NCI-H2171 treated with DMSO at 0.1 percent for 48 hours (cell line): ENCODE results near the gene PHF13.

Source experiments
- DNase-seq: peaks from one replicate; lab custom pipeline; 2025; lab: John Stamatoyannopoulos, UW

Gene PHF13

DNA sequence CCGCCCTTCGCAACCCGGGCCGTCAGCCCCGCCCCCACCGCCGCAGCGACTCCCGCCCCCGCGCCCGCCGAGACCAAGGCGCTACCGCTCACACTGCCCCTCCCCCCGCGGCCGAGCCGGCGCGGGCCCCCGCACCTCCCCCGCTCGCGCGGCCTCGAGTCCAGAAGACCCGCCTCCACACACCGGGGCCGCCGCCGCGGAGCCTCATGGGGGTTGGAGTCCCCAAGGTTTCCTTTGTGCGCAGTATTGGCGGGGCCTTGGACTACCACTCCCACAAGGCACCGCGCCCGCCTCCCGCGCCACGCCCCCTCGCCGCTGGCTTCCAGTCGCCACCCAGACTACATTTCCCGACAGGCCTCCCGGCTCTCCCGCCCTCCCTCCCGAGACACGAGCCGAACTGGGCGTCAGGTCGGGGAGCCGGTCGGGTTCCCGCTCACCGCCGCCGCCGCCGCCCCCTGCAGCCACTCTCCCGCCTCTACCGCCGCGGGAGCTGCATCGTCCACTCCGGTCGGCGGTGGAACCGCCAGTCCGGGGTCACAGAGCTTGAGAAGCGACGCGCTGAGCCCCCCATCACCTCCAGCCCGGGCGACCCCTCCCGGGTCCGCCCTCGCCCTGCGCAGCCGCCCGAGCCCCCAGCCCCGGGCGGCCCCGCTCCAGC is at the start of gene PHF13:
PHF13 (plus strand) TSS at position 371 of the 658 bp plus-strand sequence. CDS start 336 bp downstream, outside the sequence.
- peak; percentile 98 for DNase-seq

DNA sequence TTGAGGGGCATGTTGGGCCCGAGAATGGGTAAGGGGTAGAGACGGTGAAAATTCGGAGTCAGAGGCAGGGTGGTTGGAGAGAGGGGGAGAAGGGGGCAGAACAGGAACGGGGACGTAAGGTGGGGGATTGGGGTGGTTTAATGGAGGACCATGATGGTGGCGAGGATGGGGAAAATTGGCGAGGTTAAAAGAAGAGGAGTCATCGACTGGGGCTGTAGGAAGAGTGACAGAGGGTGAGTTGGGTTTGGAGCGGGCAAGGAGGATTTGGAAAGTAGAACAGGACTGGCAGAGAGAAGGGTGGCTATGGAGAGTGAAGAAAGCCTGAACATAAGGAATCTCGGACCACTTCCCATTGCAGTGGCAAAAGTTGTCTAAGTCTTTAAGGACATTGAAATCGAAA is 44.5 kb upstream of the PHF13 start:
- no peak for DNase-seq

DNA sequence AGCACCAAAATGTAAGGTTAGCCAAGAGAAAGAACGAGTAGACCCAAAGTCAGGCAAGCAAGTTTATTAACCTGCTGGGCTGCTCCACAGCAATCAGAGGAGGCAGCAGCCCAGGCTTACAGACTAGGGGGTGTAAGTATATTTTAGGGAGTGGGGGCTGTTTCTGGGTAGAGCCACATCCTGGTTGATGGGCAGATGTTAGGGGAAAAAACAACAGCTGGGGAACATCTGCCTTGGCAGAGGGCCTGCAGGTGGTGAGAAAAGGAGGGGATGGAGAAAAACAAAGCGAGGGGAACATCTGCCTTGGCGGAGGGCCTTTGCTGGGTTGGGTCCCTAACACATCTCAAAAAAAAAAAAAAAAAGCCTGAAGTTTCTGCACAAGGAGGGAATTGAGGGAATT is 43.4 kb upstream of the PHF13 start:
- DNase-seq, result peak; percentile 59

DNA sequence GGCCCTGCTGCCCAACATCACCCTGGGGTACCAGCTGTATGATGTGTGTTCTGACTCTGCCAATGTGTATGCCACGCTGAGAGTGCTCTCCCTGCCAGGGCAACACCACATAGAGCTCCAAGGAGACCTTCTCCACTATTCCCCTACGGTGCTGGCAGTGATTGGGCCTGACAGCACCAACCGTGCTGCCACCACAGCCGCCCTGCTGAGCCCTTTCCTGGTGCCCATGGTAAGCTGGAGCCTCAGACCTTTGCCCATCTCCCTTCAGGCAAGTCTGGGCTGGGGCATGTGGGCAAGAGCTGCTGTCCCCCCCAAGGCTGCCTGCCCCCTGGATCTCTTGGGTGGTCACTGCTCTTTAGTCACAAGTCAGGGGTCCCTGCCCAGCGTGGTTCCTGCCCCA is 42.5 kb upstream of the PHF13 start:
- DNase-seq, result no peak

DNA sequence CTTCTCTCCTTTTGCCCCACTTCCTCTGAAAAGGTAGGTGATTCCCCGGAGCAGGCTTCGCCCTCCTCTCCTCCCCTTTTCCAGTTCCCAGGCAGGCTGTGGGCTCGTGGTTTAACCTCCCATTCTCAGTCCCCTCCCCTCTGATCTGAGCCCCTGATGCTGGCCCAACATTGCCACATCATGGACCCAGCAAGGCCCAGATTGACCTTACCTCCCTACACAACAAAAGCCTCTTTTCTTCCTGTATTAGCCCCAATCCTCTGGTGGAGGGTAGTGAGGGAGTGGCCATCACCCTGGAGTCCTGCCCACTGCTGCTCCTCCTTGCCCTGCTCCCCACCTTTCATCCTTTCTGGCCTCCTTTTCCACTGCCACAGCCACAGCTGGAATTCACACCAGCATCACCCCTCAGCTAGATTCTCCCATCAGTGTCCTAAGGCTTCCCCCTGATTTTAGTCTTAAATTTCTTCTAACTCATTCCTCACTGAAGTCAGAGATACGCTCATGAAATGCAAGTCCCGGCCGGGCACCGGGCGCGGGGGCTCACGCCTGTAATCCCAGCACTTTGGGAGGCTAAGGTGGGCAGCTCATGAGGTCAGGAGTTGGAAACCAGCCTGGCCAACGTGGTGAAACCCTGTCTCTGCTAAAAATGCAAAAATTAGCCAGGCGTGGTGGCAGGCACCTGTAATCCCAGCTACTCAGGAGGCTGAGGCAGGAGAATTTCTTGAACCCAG is 40.7 kb upstream of the PHF13 start:
- no peak for DNase-seq

DNA sequence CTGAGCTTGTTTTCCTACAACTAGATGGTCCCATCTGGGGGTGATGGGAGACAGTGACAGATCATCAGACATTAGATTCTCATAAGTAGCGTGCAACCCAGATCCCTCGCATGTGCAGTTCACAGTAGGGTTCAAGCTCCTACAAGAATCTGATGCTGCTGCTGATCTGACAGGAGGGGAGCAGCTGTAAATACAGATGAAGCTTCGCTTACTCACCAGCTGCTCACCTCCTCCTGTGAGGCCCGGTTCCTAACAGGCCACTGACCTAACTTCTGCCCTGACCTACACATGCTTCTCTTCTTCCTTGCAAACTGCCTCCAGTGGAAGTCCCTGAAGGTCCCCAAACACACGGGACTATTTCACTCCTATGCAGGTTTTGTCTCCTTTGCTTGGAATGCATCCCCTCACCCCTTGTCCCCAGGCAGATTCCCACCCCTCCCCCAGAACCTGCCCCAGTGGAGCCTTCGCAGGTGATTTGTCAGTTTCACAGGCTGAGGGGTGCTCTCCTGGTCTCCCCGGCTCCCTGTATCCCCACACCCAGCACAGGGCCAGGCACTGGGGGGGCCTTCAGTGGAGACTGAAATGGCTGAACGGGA is 39.4 kb upstream of the PHF13 start:
- DNase-seq, result peak; percentile 49

DNA sequence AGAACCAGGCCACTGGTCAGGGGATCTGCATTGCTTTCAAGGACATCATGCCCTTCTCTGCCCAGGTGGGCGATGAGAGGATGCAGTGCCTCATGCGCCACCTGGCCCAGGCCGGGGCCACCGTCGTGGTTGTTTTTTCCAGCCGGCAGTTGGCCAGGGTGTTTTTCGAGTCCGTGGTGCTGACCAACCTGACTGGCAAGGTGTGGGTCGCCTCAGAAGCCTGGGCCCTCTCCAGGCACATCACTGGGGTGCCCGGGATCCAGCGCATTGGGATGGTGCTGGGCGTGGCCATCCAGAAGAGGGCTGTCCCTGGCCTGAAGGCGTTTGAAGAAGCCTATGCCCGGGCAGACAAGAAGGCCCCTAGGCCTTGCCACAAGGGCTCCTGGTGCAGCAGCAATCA is 38.7 kb upstream of the PHF13 start:
- no peak for DNase-seq

DNA sequence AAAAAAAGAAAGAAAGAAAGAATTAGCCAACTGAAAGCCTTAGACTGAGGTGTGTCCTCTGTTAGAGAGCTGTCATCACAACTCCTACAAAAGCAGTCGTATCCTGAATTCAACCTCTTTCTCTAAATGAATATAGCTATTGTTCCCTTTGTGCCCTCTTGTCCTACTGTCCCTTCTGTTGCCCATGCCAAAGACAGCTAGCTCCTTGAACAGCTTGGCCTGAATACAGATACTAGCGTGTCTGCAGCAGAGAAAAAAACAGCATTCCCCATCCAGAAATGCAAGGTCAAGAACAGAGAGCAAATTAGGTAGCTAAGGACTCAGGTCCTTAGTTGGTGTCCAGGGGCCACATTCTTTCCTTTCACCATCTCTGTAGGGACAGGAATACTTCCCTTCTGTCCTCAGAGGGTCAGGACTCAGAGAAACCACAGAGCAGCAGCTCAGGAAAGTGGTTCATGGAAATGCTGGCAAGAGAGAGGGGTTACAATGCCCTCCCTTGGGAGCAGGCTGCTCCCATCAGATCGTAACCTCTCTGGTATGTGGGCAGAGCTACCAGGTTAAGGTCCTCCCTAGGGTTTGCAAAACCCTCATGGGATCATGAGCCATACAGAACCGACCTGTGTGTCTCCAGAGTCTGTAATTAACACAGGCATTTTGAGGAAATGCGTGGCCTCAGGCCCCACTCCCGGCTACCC is 35.6 kb upstream of the PHF13 start:
- no peak for DNase-seq

DNA sequence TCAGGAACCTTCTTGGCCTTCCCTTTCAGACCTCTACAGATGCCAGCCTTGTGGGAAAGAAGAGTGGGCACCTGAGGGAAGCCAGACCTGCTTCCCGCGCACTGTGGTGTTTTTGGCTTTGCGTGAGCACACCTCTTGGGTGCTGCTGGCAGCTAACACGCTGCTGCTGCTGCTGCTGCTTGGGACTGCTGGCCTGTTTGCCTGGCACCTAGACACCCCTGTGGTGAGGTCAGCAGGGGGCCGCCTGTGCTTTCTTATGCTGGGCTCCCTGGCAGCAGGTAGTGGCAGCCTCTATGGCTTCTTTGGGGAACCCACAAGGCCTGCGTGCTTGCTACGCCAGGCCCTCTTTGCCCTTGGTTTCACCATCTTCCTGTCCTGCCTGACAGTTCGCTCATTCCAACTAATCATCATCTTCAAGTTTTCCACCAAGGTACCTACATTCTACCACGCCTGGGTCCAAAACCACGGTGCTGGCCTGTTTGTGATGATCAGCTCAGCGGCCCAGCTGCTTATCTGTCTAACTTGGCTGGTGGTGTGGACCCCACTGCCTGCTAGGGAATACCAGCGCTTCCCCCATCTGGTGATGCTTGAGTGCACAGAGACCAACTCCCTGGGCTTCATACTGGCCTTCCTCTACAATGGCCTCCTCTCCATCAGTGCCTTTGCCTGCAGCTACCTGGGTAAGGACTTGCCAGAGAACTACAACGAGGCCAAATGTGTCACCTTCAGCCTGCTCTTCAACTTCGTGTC is 34.7 kb upstream of the PHF13 start:
- no peak for DNase-seq

DNA sequence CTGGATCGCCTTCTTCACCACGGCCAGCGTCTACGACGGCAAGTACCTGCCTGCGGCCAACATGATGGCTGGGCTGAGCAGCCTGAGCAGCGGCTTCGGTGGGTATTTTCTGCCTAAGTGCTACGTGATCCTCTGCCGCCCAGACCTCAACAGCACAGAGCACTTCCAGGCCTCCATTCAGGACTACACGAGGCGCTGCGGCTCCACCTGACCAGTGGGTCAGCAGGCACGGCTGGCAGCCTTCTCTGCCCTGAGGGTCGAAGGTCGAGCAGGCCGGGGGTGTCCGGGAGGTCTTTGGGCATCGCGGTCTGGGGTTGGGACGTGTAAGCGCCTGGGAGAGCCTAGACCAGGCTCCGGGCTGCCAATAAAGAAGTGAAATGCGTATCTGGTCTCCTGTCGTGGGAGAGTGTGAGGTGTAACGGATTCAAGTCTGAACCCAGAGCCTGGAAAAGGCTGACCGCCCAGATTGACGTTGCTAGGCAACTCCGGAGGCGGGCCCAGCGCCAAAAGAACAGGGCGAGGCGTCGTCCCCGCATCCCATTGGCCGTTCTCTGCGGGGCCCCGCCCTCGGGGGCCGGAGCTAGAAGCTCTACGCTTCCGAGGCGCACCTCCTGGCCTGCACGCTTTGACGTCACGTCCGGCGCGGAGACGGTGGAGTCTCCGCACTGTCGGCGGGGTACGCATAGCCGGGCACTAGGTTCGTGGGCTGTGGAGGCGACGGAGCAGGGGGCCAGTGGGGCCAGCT is 34.0 kb upstream of the PHF13 start, which contains the start of gene ZBTB48:
ZBTB48 (plus strand) TSS at position 621 of the 745 bp plus-strand sequence. CDS start 616 bp downstream, outside the sequence.
- DNase-seq, result peak; percentile 95

DNA sequence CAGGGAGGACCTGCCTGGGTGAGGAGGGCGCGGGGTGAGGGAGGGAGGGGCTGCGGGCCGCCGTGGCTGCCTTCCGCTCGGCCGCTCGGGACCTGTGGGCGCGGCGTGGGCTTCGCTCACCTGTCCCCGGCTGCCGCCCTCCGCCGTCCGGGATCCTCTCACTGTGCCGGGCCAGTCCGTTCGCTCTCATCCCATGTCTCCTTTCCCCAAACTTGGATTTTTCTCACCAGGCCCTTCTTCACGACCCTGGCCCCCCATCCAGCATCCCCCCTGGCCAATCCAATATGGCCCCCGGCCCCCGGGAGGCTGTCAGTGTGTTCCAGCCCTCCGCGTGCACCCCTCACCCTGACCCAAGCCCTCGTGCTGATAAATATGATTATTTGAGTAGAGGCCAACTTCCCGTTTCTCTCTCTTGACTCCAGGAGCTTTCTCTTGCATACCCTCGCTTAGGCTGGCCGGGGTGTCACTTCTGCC is 33.4 kb upstream of the PHF13 start:
- no peak for DNase-seq

DNA sequence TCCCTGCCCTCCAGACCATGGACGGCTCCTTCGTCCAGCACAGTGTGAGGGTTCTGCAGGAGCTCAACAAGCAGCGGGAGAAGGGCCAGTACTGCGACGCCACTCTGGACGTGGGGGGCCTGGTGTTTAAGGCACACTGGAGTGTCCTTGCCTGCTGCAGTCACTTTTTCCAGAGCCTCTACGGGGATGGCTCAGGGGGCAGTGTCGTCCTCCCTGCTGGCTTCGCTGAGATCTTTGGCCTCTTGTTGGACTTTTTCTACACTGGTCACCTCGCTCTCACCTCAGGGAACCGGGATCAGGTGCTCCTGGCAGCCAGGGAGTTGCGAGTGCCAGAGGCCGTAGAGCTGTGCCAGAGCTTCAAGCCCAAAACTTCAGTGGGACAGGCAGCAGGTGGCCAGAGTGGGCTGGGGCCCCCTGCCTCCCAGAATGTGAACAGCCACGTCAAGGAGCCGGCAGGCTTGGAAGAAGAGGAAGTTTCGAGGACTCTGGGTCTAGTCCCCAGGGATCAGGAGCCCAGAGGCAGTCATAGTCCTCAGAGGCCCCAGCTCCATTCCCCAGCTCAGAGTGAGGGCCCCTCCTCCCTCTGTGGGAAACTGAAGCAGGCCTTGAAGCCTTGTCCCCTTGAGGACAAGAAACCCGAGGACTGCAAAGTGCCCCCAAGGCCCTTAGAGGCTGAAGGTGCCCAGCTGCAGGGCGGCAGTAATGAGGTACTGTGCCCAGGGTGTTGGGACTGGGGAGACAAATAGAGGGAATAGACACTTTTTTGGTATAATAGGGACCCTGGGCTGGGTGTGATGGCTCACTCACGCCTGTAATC is 32.7 kb upstream of the PHF13 start:
- no peak for DNase-seq

DNA sequence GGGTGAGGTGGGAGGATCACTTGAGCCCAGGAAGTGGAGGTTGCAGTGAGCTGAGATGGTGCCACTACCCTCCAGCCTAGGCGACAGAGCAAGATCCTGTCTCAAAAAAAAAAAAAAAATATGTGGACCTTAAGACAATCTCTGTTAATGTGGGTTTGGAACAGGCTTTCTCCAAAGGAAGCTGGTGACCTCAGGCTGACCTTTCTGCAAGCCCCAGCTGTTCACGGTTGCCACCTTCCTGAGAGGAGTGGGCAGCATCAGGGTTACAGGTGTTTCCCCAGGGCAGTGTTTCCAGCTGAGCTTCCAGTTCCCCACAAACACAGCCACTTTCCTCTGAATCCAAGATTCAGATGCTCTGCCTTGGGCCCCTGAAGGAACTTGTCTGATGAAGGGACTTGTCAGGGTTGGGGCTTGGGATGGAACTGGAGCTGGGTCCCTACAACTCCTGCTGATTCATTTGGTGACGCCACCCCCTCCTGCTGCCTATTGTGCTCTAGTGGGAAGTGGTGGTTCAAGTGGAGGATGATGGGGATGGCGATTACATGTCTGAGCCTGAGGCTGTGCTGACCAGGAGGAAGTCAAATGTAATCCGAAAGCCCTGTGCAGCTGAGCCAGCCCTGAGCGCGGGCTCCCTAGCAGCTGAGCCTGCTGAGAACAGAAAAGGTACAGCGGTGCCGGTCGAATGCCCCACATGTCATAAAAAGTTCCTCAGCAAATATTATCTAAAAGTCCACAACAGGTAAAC is 31.8 kb upstream of the PHF13 start:
- DNase-seq, result no peak

DNA sequence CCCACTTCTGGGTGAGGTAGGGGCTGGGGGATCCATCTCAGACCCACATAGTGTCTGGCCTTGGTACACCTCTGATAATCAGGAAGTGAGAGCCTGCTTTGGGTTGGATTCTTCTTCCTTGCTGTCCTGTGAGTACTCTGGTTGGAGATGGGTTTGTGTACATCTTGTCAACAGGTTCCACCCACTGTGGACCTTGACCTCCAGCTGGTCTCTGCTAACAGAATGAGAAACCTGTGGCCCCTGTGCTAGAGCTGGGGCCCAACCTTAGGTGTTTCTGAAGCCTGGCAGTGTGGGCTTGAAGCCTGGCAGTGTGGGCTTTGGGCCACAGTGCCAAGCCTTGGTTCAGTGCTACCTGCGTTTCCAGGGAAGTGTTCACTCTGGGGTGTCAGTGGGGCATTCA is 31.2 kb upstream of the PHF13 start:
- no peak for DNase-seq

DNA sequence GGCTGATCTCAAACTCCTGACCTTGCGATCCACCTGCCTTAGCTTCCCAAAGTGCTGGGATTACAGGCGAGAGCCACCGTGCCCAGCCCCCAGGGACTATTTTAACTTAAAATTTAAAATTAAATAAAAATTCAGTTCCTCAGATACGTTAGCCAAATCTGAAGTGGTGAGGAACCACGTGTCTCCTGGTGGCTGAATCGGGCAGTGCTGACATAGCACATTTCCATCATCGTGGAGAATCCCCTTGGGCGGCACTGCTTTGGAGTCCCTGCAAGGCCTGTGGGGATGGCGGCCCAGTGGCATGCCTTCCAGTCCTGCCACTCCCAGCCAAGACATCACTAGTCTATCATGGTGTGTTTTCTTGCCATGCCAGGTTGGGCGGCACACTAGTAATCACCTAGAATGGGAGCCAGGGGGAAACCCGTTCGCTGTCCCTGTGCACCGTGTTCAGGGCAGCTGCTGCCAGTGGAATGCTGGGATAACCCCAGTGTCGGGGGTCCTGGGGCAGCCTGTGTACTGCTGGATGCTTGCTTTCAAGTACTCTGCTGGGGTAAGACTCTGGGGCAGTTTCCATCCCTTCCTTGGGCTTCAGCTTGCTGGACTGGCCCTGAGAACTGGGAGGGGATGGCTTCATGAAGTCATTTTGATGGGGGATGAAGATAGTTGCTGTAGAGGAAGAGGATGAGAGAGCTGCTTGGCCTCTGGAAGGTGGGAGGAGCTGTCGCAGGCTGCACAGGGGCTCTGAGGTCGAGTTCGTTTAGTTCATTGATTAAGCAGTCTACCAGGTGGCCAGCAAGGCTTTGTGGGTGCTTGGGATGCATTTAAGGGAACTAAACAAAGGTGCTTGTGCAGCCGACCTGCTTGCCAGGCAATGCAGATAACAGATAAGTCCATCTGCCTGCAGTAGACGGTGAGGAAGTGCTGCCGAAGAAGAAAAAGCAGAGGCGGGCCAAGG is 29.1 kb upstream of the PHF13 start:
- DNase-seq, result no peak

DNA sequence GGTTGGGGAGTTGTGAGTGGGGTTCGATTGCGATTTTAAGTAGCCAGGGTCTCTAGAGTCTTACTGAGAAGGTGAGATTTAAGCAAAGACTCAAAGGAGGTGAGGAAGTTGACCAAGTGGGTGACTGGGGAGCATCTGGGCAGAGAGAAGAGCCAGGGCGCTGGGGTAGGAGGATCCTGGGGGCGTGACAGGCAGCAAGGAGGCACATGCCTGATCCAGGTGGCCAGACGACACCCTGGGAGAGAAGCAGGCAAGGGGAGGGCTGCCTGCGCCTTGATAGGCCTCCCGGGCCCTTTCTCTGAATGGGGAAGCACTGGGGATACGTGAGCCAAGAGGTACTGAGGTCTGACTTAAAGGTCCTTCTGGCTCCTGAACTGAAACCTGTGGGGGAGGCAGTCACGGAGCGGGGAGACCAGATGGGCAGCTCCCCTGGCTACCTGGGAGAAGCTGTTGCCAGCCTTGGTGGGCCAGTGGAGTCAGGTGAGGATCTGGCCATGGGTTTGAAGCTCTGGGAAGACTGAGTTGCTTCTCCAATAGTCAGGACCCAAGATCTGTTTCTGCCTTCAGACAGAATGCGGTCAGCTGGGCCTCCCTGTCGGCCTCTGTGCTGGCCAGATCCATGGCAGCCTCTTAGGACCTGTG is 28.3 kb upstream of the PHF13 start:
- peak; percentile 25 for DNase-seq

DNA sequence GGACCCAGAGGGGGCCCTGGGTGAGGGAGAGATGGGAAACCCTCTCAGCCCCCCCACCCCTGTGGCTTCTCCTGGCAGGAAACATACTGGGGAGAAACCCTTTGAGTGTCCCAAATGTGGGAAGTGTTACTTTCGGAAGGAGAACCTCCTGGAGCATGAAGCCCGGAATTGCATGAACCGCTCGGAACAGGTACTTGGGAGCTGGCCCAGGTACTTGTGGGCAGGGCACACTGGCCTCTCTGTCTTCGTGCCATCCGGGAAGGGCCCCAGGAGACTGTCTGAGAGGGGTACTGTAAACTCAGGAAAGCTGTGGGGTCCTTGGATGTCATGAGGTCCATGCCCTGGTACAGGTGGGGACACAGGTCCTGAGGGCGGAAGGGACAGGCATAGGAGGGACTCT is 27.7 kb upstream of the PHF13 start:
- no peak for DNase-seq

DNA sequence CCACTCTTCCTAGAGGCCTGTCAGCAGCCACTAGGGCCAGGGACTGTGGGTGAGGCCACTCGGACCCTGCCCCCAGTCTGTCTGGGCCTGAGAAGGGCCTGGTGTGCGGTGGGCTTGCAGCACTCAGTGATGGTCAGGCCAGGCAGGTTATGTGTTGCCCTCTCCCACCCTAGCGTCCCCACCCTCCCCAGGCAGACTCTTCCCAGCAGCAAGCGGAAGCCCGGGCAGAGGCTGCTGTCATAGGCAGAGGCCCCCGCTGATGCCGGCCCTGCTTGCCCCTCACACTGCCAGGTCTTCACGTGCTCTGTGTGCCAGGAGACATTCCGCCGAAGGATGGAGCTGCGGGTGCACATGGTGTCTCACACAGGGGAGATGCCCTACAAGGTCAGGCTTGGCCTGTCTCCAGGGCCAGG is 27.1 kb upstream of the PHF13 start:
- DNase-seq, result no peak
